Upper lobe of right lung (tissue), 1 donor: Measurements from ENCODE around the gene SNX20. TPM values are rescaled to one million over a fixed set of nuclear protein-coding genes. Genes with fewer than 3 reads are reported as not detected.

Source experiments
- ATAC-seq: fragments of 200-7000 bp; cut with Tn5 transposase; one replicate; pipeline ENCODE4 v1.9.1; 2020; ENCODE audit warnings: mild to moderate bottlenecking, moderate library complexity
- DNase-seq: peaks from one replicate; pipeline ENCODE4 v3.0.0-alpha.2; 2020
- H3K27ac ChIP-seq: fragments of 200-600 bp; one replicate; pipeline ENCODE4 v1.8.0; 2022
- H3K27me3 ChIP-seq: fragments of 200-600 bp; one replicate; pipeline ENCODE4 v1.8.0; 2022; ENCODE audit warnings: mild to moderate bottlenecking
- H3K36me3 ChIP-seq: fragments of 200-600 bp; one replicate; pipeline ENCODE4 v1.8.0; 2022
- H3K4me1 ChIP-seq: fragments of 200-600 bp; one replicate; pipeline ENCODE4 v1.8.0; 2022
- H3K4me3 ChIP-seq: fragments of 200-600 bp; one replicate; pipeline ENCODE4 v1.8.0; 2022; ENCODE audit warnings: mild to moderate bottlenecking
- H3K9me3 ChIP-seq: fragments of 200-600 bp; one replicate; pipeline ENCODE4 v1.8.0; 2022
- CTCF ChIP-seq: fragments of 200-600 bp; IDR thresholded peaks from one replicate; pipeline ENCODE4 v1.8.0; 2022; ENCODE audit warnings: antibody characterized with exemption
- intact Hi-C: fragments of 100-400 bp; cut with DNase I; formaldehyde crosslinking; loops from one replicate; pipeline ENCODE4 v1.11.0; 2022
- total RNA-seq: library from RNA; stranded (reverse); fragmentation: NEBNext Ultra II Directional; extraction: Animal tissue kit (Norgen Biotek cat#: 25700); gene quantifications from one replicate; pipeline ENCODE4 v1.2.1, GENCODE V29; 2021
- donor health status: DM: no; HTN: yes; CAD: no; lungs with severe emphysema.

Gene SNX20
- total RNA-seq, 1 donor from 2014 or later: 9.2 TPM

GRCh38 chr16:50671644-50672260, 9.4 kb downstream of the SNX20 start:
- DNase-seq: no peak
- intact Hi-C loops: no loop called here

GRCh38 chr16:50670476-50670875, 10.6 kb downstream of the SNX20 start:
- ATAC-seq: no peak
- Histone ChIP-seq H3K27me3 (no peaks in the 10 kb centered on the region), H3K9me3 (peaks cover 7% of the 10 kb centered on the region), H3K4me1 (no peaks in the 10 kb centered on the region), H3K4me3 (no peak overlapping the region), H3K36me3 (no peaks in the 10 kb centered on the region), H3K27ac (no peak overlapping the region)
- intact Hi-C loops: no loop called here
- TF ChIP-seq CTCF: no peak
- no peak for DNase-seq

More at GRCh38 chr16:50671644-50672260, 9.4 kb downstream of the SNX20 start:
- TF ChIP-seq CTCF: peak; percentile 52
- Histone ChIP-seq H3K27me3 (no peaks in the 10 kb centered on the region), H3K4me3 (no peak overlapping the region), H3K36me3 (peaks cover 1% of the 10 kb centered on the region), H3K27ac (no peak overlapping the region), H3K9me3 (peaks cover 7% of the 10 kb centered on the region), H3K4me1 (peaks cover 2% of the 10 kb centered on the region)
- ATAC-seq: peak; percentile 11

- DNase-seq: no peak
- intact Hi-C loops: loop anchor here (10.0 kb wide), 1 partner anchor 295 kb away; no protein-coding TSS in a partner anchor
Measured at GRCh38 chr16:50669741-50670140, 11.4 kb downstream of the SNX20 start.

GRCh38 chr16:50668368-50669008, 12.6 kb downstream of the SNX20 start:
- H3K27me3 ChIP-seq: no peaks in the 10 kb centered on the region
- peaks cover 8% of the 10 kb centered on the region for H3K4me1 ChIP-seq
- no peaks in the 10 kb centered on the region for H3K36me3 ChIP-seq
- DNase-seq (no peak), ATAC-seq (peak; percentile 71)
- intact Hi-C loops: loop anchor here (10.0 kb wide), 1 partner anchor 294 kb away; no protein-coding TSS in a partner anchor
- no peak for TF ChIP-seq CTCF
- H3K9me3 ChIP-seq: peaks cover 7% of the 10 kb centered on the region
- H3K27ac ChIP-seq: peak overlapping the region; percentile 36
- no peak overlapping the region for H3K4me3 ChIP-seq

More at GRCh38 chr16:50669741-50670140, 11.4 kb downstream of the SNX20 start:
- H3K27me3 ChIP-seq: no peaks in the 10 kb centered on the region
- no peak for ATAC-seq
- peaks cover 5% of the 10 kb centered on the region for H3K4me1 ChIP-seq
- H3K9me3 ChIP-seq: peaks cover 7% of the 10 kb centered on the region
- no peaks in the 10 kb centered on the region for H3K36me3 ChIP-seq
- no peak overlapping the region for H3K4me3 ChIP-seq
- no peak for TF ChIP-seq CTCF
- H3K27ac ChIP-seq: no peak overlapping the region

- no peak for ATAC-seq
- Histone ChIP-seq H3K36me3 (no peaks in the 10 kb centered on the region), H3K9me3 (peaks cover 7% of the 10 kb centered on the region), H3K27ac (peak overlapping the region; percentile 68), H3K4me3 (no peak overlapping the region), H3K4me1 (peaks cover 8% of the 10 kb centered on the region), H3K27me3 (no peaks in the 10 kb centered on the region)
- no peak for TF ChIP-seq CTCF
- intact Hi-C loops: loop anchor here (10.0 kb wide), 1 partner anchor 293 kb away; no protein-coding TSS in a partner anchor
- no peak for DNase-seq
Measured at GRCh38 chr16:50667497-50668367, 13.4 kb downstream of the SNX20 start.
